IMR-90 (cell line): Measurements from ENCODE around the gene PLCH1. TPM values are rescaled to one million over a fixed set of nuclear protein-coding genes. Genes with fewer than 3 reads are reported as not detected.

Experiments used
- ATAC-seq: fragments of 200-7000 bp; cut with Tn5 transposase; 2 replicates; pipeline ENCODE4 v1.9.1; 2020; ENCODE audit warnings: low read depth, mild to moderate bottlenecking, moderate library complexity
- BruUV-seq: library from RNA; stranded (reverse); fragments of 400-500 nt; replicated peaks from 2 replicates; lab custom pipeline; 2021; lab: Mats Ljungman, UMichigan
- CTCF ChIA-PET: fragments of 300-600 bp; formaldehyde crosslinking; extraction: SDS; loops from one replicate; lab custom pipeline; 2021; ENCODE audit warnings: antibody characterized with exemption; lab: Yijun Ruan, JAX
- POLR2A ChIA-PET: fragments of 300-600 bp; sonication (Branson Sonifier 250); formaldehyde crosslinking; loops from one replicate; lab custom pipeline; 2022; ENCODE audit warnings: antibody characterized with exemption; ENCODE audit not compliant: unreplicated experiment; lab: Charles Lee
- DNase-seq: peaks from one replicate; pipeline ENCODE4 v3.0.0; 2013
- H2AFZ ChIP-seq: replicated peaks from 2 replicates; pipeline ENCODE3; 2013; ENCODE audit warnings: low read length, mild to moderate bottlenecking; ENCODE audit not compliant: poor library complexity
- H2AK5ac ChIP-seq: 2 replicates; pipeline ENCODE4 v1.6.1; 2013; ENCODE audit warnings: low read depth, low read length, inconsistent platforms
- H2AK9ac ChIP-seq: replicated peaks from 2 replicates; pipeline ENCODE3; 2013; ENCODE audit warnings: mild to moderate bottlenecking, low read depth, low read length, moderate library complexity; ENCODE audit not compliant: poor library complexity
- H2BK120ac ChIP-seq: 2 replicates; pipeline ENCODE4 v1.6.1; 2013; ENCODE audit warnings: low read depth, low read length, inconsistent platforms
- H2BK15ac ChIP-seq: 3 replicates; pipeline ENCODE4 v1.6.1; 2013; ENCODE audit warnings: low read depth, low read length, inconsistent platforms
- H2BK20ac ChIP-seq: 2 replicates; pipeline ENCODE4 v1.6.1; 2013; ENCODE audit warnings: low read depth, mild to moderate bottlenecking, inconsistent platforms, low read length, moderate library complexity
- H2BK5ac ChIP-seq: 2 replicates; pipeline ENCODE4 v1.6.1; 2013; ENCODE audit warnings: mild to moderate bottlenecking, low read depth, low read length, inconsistent platforms; ENCODE audit not compliant: poor library complexity, severe bottlenecking
- H3K14ac ChIP-seq: replicated peaks from 2 replicates; pipeline ENCODE4 v1.6.1; 2013; ENCODE audit warnings: low read depth, low read length, inconsistent platforms
- H3K18ac ChIP-seq: 2 replicates; pipeline ENCODE4 v1.6.1; 2013; ENCODE audit warnings: low read depth, low read length, control low read depth
- H3K23ac ChIP-seq: 2 replicates; pipeline ENCODE4 v1.6.1; 2013; ENCODE audit warnings: low read depth, low read length, inconsistent platforms
- H3K27ac ChIP-seq: 2 replicates; pipeline ENCODE4 v1.5.1; 2013; ENCODE audit warnings: mild to moderate bottlenecking, control low read depth, low read length; ENCODE audit not compliant: insufficient read depth
- H3K27me3 ChIP-seq: 2 replicates; pipeline ENCODE4 v1.6.1; 2013; ENCODE audit warnings: low read length; ENCODE audit not compliant: control insufficient read depth, insufficient read depth
- H3K36me3 ChIP-seq: 2 replicates; pipeline ENCODE4 v1.6.1; 2013; ENCODE audit warnings: low read length, mixed read lengths; ENCODE audit not compliant: control insufficient read depth, insufficient read depth
- H3K4ac ChIP-seq: 2 replicates; pipeline ENCODE4 v1.6.1; 2013; ENCODE audit warnings: low read depth, low read length, inconsistent platforms
- H3K4me1 ChIP-seq: 2 replicates; pipeline ENCODE4 v1.6.1; 2013; ENCODE audit warnings: low read length, mixed read lengths; ENCODE audit not compliant: control insufficient read depth, insufficient read depth
- H3K4me2 ChIP-seq: 2 replicates; pipeline ENCODE4 v1.6.1; 2013; ENCODE audit warnings: low read depth, mild to moderate bottlenecking, control low read depth, low read length, moderate library complexity
- H3K4me3 ChIP-seq: 2 replicates; pipeline ENCODE4 v1.5.1; 2013; ENCODE audit warnings: low read depth, mild to moderate bottlenecking, control low read depth, low read length, moderate library complexity; ENCODE audit not compliant: insufficient read depth
- H3K56ac ChIP-seq: 2 replicates; pipeline ENCODE4 v1.6.1; 2013; ENCODE audit warnings: low read length, inconsistent platforms; ENCODE audit not compliant: insufficient read depth; ENCODE audit errors: extremely low read depth
- H3K79me1 ChIP-seq, 2 experiments: 2 replicates each; pipeline ENCODE4 v1.6.1; 2013; ENCODE audit warnings: low read length in 2 of 2, inconsistent platforms in 1 of 2, low read depth in 1 of 2
- H3K9ac ChIP-seq: 2 replicates; pipeline ENCODE4 v1.6.1; 2013; ENCODE audit warnings: low read depth, low read length, control low read depth
- H3K9me1 ChIP-seq: 2 replicates; pipeline ENCODE4 v1.6.1; 2013; ENCODE audit warnings: low read length, inconsistent platforms; ENCODE audit not compliant: insufficient read depth
- H3K9me3 ChIP-seq: 2 replicates; pipeline ENCODE4 v1.6.1; 2013; ENCODE audit warnings: low read length; ENCODE audit not compliant: control insufficient read depth, insufficient read depth
- H4K20me1 ChIP-seq: 2 replicates; pipeline ENCODE4 v1.6.1; 2013; ENCODE audit warnings: low read length, inconsistent platforms; ENCODE audit not compliant: insufficient read depth
- H4K5ac ChIP-seq: 2 replicates; pipeline ENCODE4 v1.6.1; 2013; ENCODE audit warnings: mild to moderate bottlenecking, low read depth, low read length, control low read depth
- H4K8ac ChIP-seq, 2 experiments: 2 replicates each; pipeline ENCODE4 v1.6.1; 2013; ENCODE audit warnings: low read depth in 2 of 2, low read length in 2 of 2, control low read depth in 1 of 2, inconsistent platforms in 1 of 2
- H4K91ac ChIP-seq: 2 replicates; pipeline ENCODE4 v1.6.1; 2013; ENCODE audit warnings: low read depth, low read length, inconsistent platforms; ENCODE audit not compliant: insufficient read depth
- BHLHE40 ChIP-seq: fragments of 150-350 bp; IDR thresholded peaks from 2 replicates; pipeline ENCODE4 v1.6.1; 2016; ENCODE audit warnings: mild to moderate bottlenecking, low read depth, low read length
- CEBPB ChIP-seq: IDR thresholded peaks from 2 replicates; pipeline ENCODE4 v1.6.1; 2012; ENCODE audit warnings: low read depth, low read length, improper control_type of control experiment
- CHD1 ChIP-seq: IDR thresholded peaks from 2 replicates; pipeline ENCODE4 v1.6.1; 2012; ENCODE audit warnings: low read depth, low read length, improper control_type of control experiment
- CTCF ChIP-seq: conservative IDR thresholded peaks from 2 replicates; pipeline ENCODE4 v1.5.1; 2012; ENCODE audit warnings: mild to moderate bottlenecking, low read depth, low read length, improper control_type of control experiment
- ELK1 ChIP-seq: fragments of 150-350 bp; IDR thresholded peaks from 2 replicates; pipeline ENCODE4 v1.6.1; 2016; ENCODE audit warnings: low read depth, mild to moderate bottlenecking, low read length, moderate library complexity, borderline replicate concordance
- FOS ChIP-seq: fragments of 150-350 bp; IDR thresholded peaks from 2 replicates; pipeline ENCODE4 v1.6.1; 2016; ENCODE audit warnings: low read depth, low read length
- MAFK ChIP-seq: IDR thresholded peaks from 2 replicates; pipeline ENCODE4 v1.6.1; 2012; ENCODE audit warnings: low read depth, low read length, improper control_type of control experiment
- MAZ ChIP-seq: IDR thresholded peaks from 2 replicates; pipeline ENCODE4 v1.6.1; 2012; ENCODE audit warnings: low read depth, mild to moderate bottlenecking, low read length, improper control_type of control experiment, moderate library complexity, borderline replicate concordance
- NFE2L2 ChIP-seq: fragments of 150-350 bp; IDR thresholded peaks from 2 replicates; pipeline ENCODE4 v1.6.1; 2016; ENCODE audit warnings: low read depth, mild to moderate bottlenecking, low read length
- RAD21 ChIP-seq: IDR thresholded peaks from 2 replicates; pipeline ENCODE4 v1.6.1; 2012; ENCODE audit warnings: low read length, improper control_type of control experiment
- RFX5 ChIP-seq: IDR thresholded peaks from 2 replicates; pipeline ENCODE4 v1.8.0; 2012; ENCODE audit warnings: low read depth, mild to moderate bottlenecking, low read length, moderate library complexity
- WGBS, 2 experiments: methylation state at CpG; one replicate each; pipeline versions ENCODE4 v1.1.5 to v1.1.7; 2013; ENCODE audit warnings: missing lambda C conversion rate in 2 of 2; ENCODE audit not compliant: insufficient read length in 1 of 2; ENCODE audit errors: extremely low coverage in 2 of 2; 5-methylcytosine and 5-hydroxymethylcytosine counted together
- dilution Hi-C: fragments of 300-500 bp; cut with HindIII; formaldehyde crosslinking; loops from one replicate; pipeline ENCODE4 v1.14.3; 2018; ENCODE audit warnings: low sequenced_read_pairs; ENCODE audit not compliant: unreplicated experiment
- in situ Hi-C: fragments of 300-500 bp; cut with MboI; formaldehyde crosslinking; loops from 3 replicates; pipeline ENCODE4 v1.14.3; 2019; ENCODE audit warnings: low sequenced_read_pairs, inconsistent platforms, mixed read lengths
- intact Hi-C: fragments of 100-400 bp; cut with micrococcal nuclease; formaldehyde crosslinking; loops from 2 replicates; pipeline ENCODE4 v1.10.0; 2022
- polyA plus RNA-seq, 3 experiments: library from polyadenylated mRNA; depleted of rRNA; stranded (reverse); fragments of >200 nt; gene quantifications; 2 replicates each; pipeline ENCODE4 v1.2.3, GENCODE V29; 2012; ENCODE audit warnings: low replicate concordance in 1 of 3
- total RNA-seq: library from RNA; depleted of rRNA; stranded (reverse); fragments of >200 nt; gene quantifications from 2 replicates; pipeline ENCODE4 v1.2.3, GENCODE V29; 2012
- TF ChIP-seq, protein P1 (sequence below): fragments of 150-350 bp; IDR thresholded peaks from 2 replicates; pipeline ENCODE4 v1.6.1; 2017; ENCODE audit warnings: mild to moderate bottlenecking, antibody characterized with exemption, low read length, low read depth

The PLCH1 gene
- total and polyA plus RNA-seq, 2 of the 4 experiments (the other 2 are of a cell fraction), result not detected

DNA sequence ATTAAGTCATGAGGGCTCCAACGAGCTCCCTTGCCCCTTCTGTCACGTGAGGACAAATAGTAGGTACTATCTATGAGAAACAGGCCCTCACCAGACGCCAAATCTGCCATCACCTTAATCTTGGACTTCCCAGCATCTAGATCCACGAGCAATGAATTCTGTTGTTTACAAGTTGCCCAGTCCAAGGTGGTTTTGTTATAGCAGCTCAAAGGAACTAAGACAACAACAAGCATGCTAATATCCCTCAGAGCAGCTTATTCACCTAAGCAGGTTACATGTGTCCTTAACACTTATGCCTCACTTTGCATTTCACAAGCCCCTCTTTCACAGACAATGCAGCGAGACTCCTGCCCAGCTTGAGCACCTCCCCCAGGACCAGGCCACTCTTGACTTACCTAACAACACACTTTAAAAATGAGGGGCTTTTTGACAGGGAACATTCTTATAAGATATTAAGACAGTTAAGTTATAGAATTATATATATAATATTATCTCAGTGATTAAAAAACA lies 219.5 kb downstream of the PLCH1 start:
- no peak overlapping the region for H2BK20ac ChIP-seq
- BruUV-seq, result no TSS peak

More for the DNA sequence above, 219.5 kb downstream of the PLCH1 start:
- WGBS, 2 experiments, result no CpG with 5 or more reads among the region's 5 CpGs
- Histone ChIP-seq H4K8ac (no peak overlapping the region), H2AK9ac (no peak overlapping the region), H2BK15ac (no peak overlapping the region), H3K27ac (no peak overlapping the region), H3K56ac (no peak overlapping the region), H3K27me3 (no peaks in the 10 kb centered on the region), H3K23ac (no peak overlapping the region), H2BK5ac (no peak overlapping the region), H3K9ac (no peak overlapping the region), H3K4me2 (no peak overlapping the region), H3K18ac (no peak overlapping the region), H3K9me3 (peaks cover 4% of the 10 kb centered on the region; the same call in 1 of the 2 replicates), H2BK120ac (no peak overlapping the region), H4K20me1 (no peaks in the 10 kb centered on the region), H4K91ac (no peak overlapping the region), H3K79me1 (no peaks in the 10 kb centered on the region), H3K4me3 (no peak overlapping the region), H3K9me1 (no peaks in the 10 kb centered on the region), H2AK5ac (no peak overlapping the region), H3K4me1 (no peaks in the 10 kb centered on the region), H3K4ac (no peak overlapping the region), H3K14ac (no peak overlapping the region), H2AFZ (no peak overlapping the region), H4K5ac (no peak overlapping the region), H3K36me3 (no peaks in the 10 kb centered on the region)
- intact Hi-C loops, result no loop called here
- TF ChIP-seq FOS (no peak), CTCF (no peak), CHD1 (no peak), RFX5 (no peak), RAD21 (no peak), BHLHE40 (no peak), NFE2L2 (no peak), MAFK (no peak), MAZ (no peak), ELK1 (no peak), CEBPB (no peak)
- TF ChIP-seq, protein P1, sequence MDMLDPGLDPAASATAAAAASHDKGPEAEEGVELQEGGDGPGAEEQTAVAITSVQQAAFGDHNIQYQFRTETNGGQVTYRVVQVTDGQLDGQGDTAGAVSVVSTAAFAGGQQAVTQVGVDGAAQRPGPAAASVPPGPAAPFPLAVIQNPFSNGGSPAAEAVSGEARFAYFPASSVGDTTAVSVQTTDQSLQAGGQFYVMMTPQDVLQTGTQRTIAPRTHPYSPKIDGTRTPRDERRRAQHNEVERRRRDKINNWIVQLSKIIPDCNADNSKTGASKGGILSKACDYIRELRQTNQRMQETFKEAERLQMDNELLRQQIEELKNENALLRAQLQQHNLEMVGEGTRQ, result no peak
- dilution Hi-C loops, result no loop called here
- DNase-seq, result no peak
- in situ Hi-C loops, result no loop called here
- ChIA-PET CTCF (no interaction called here), POLR2A (no interaction called here)
- ATAC-seq, result no peak
